ENCODE results near the gene POTEG.
"Not testable (repeated sequence)": the region's sequence is repeated elsewhere in the genome, so short reads cannot be mapped to it uniquely, and the experiment has no call there.

The POTEG gene

GRCh38 chr14:19434241-19434640 is at the start of gene POTEG:
Gene POTEG, minus strand, starts transcription at chr14:19434341. Its CDS starts 52 bp downstream, at chr14:19434289.
- FAIRE-seq: not testable (repeated sequence)

- not testable (repeated sequence) for FAIRE-seq
Measured at GRCh38 chr14:19482093-19482492, 48.0 kb upstream of the POTEG start.

GRCh38 chr14:19481421-19481820 is 47.3 kb upstream of the POTEG start:
- not testable (repeated sequence) for FAIRE-seq

GRCh38 chr14:19480491-19480890 is 46.4 kb upstream of the POTEG start:
- not testable (repeated sequence) for FAIRE-seq

DNA sequence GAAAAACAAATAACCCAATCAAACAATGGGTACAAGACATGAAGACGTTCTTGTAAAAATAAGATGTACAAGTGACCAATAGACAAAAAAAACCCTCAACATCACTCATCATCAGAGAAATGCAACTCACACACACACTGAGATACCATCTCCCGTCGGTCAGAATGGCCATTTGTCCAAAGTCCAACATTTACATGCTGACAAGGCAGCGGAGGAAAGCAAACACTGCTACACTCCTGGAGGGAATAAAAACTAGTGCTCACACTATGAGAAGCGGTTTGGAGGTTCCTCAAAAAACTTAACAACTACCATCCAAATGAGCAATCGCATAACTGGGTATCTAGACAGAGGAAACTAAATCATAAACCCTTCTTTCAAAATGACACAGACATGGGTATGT is 11.6 kb upstream of the POTEG start:
- FAIRE-seq: not testable (repeated sequence)

DNA sequence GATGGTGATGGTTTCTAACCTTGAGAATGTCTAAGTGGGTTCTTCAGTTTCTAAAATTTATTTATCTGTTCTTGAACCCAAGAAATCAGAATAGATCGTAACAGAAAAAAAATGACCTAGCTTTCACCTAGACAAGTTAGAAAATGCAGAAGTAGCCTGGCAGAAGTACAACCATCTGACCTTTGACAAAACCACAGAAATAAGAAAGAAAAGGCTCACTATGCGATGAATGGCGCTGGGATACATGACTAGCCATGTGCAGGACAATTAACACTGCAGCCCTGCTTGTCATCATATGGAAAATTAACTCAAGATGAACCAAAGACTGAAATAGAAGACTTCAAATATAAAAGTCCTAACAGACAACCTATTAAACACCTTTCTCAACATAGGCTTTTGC is 5.7 kb upstream of the POTEG start:
- not testable (repeated sequence) for FAIRE-seq

- not testable (repeated sequence) for FAIRE-seq
Measured at GRCh38 chr14:19439219-19439618, 5.1 kb upstream of the POTEG start.

GRCh38 chr14:19437126-19437443 is 2.9 kb upstream of the POTEG start:
- FAIRE-seq: not testable (repeated sequence)

DNA sequence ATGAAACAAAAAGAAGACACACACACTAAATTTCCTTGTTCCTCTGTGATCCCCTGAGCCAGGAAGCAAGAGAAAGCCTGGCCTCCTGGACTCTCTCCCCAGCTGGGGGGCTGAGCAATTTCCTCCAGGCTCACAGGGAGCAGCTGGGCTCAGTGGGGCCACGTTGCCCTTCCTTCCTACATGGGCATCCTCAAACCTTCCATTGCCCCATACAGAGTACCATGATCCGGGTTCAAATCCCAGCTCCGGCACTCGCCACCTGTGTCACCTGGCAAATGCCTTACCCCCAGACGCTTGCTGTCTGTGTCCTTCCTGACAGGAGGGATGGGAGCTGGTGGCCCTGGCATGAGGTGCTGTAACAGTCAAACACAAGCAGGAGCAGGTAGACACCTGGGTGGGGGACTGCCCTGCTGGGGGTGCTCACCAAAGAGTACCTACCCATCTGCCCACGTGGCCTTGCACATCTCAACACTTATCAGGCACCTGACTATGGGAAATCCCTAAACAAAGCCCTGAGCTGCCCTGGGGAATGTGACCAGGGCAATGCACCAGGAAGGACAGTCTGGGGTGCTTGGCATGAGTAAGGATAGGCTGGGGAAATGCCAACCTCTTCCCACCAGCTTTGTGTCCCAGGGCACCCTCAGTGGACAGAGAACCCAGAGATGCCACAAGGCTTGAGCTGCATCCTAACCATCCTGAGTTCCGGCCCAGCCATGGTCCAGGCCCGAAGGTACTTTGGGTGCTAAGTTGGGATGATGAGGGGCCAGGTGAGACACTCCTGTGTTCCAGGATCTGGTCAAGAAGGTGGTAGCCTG is 2.4 kb upstream of the POTEG start:
- FAIRE-seq: not testable (repeated sequence)

GRCh38 chr14:19435852-19436251 is 1.7 kb upstream of the POTEG start:
- not testable (repeated sequence) for FAIRE-seq

DNA sequence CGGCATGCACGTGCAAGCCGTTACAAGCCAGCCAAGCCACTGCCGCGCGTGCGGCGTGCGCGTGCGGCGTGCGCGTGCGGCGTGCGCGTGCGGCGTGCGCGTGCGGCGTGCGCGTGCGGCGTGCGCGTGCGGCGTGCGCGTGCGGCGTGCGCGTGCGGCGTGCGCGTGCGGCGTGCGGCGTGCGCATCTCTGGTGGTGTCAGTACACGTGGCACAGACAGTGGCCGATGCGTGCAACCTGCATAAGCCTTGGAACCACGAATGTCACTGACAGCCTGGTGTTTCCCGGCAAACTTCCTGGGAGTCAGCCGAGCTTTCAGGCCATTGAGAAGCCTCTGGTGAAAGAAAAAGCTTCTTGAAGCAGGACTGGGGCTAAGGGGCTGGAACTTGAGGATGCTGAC is 750 bp upstream of the POTEG start:
- not testable (repeated sequence) for FAIRE-seq

GRCh38 chr14:19433765-19434164 is 376 bp downstream of the POTEG start:
- FAIRE-seq: not testable (repeated sequence)

- not testable (repeated sequence) for FAIRE-seq
Measured at GRCh38 chr14:19408519-19408918, 25.6 kb downstream of the POTEG start.

- FAIRE-seq: not testable (repeated sequence)
Measured at GRCh38 chr14:19402097-19402496, 32.0 kb downstream of the POTEG start.

DNA sequence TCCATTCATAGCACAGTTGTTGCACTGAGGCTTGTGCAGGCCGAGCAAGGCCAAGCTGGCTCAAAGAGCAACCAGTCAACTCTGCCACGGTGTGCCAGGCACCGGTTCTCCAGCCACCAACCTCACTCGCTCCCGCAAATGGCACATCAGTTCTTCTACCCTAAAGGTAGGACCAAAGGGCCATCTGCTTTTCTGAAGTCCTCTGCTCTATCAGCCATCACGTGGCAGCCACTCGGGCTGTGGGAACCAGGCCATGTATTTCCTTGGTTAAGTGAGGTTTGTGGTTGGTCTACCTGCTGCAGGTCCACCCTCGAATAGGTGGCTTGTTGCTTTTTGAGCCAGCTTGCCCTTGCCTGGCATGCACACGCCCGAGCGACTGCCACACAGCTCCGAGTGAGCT is 39.4 kb downstream of the POTEG start:
- FAIRE-seq: not testable (repeated sequence)

DNA sequence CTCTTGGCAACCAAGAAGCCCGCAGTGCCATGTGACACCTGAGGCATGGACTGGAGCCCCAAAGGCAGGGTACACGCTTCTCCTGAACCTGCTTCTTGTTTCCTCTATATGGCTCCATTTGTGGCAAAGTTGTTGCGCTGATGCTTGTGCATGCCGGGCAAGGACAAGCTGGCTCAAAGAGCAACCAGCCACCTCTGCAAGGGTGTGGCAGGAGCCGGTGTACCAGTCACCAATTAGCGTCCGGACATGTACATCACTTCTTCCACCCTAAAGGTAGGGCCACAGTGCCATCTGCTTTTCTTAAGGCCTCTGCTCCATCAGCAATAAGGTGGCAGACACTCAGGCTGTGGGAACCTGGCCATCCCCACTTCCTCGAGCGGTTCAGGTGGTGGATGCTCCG is 43.9 kb downstream of the POTEG start:
- FAIRE-seq: not testable (repeated sequence)

DNA sequence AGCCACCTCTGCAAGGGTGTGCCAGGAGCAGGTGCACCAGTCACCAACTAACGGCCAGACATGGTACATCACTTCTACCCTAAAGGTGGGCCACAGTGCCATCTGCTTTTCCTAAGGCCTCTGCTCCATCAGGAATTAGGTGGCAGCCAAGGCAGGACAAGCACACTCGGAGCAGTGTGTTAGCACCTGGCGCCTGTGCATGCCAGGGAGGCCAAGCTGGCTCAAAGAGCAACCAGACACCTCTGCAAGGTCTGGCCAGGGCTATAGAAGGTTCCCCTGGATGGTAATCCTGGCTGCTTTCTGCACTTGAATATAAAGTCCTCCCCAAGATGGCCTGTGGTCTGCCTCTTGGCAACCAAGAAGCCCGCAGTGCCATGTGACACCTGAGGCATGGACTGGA is 45.4 kb downstream of the POTEG start:
- not testable (repeated sequence) for FAIRE-seq

DNA sequence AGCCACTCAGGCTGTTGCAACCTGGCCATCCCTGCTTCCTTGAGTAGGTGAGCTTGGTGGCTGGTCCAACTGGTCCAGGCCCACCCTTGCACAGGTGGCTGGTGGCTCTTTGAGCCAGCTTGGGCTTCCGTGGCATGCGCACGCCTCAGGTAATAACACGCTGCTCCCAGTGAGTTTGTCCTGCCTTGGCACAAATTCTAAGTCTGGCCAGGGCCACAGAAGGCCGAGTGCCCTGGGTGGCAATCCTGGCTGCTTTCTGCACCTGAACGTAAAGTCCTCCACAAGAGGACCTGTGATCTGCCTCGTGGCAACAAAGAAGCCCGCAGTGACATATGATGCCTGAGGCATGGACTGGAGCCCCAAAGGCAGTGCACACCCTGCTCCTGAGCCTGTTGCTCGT is 47.1 kb downstream of the POTEG start:
- not testable (repeated sequence) for FAIRE-seq

GRCh38 chr14:19386309-19386708 is 47.8 kb downstream of the POTEG start:
- FAIRE-seq: not testable (repeated sequence)

DNA sequence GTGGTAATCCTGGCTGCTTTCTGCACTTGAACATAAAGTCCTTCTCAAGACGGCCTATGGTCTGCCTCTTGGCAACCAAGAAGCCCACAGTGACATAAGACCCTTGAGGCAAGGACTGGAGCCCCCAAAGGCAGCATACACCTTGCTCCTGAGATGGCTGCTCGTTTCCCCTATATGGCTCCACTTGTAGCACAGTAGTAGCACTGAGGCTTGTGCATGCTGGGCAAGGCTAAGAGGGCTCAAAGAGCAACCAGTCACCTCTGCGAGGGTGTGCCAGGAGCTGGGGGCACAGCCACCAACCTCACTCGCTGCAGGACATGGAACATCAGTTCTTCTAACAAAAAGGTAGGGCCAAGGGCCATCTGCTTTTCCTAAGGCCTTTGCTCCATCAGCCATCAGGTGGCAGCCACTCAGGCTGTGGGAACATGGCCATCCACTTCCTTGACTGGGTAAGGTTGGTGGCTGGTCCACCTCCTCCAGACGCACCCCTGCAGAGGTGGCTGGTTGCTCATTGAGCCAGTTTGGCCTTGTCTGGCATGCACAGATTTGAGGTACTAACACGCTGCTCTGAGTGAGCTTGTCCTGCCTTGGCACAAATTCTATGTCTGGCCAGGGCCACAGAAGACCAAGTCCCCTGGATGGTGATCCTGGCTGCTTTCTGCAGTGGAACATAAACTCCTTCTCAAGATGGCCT is 49.9 kb downstream of the POTEG start:
- FAIRE-seq: not testable (repeated sequence)

DNA sequence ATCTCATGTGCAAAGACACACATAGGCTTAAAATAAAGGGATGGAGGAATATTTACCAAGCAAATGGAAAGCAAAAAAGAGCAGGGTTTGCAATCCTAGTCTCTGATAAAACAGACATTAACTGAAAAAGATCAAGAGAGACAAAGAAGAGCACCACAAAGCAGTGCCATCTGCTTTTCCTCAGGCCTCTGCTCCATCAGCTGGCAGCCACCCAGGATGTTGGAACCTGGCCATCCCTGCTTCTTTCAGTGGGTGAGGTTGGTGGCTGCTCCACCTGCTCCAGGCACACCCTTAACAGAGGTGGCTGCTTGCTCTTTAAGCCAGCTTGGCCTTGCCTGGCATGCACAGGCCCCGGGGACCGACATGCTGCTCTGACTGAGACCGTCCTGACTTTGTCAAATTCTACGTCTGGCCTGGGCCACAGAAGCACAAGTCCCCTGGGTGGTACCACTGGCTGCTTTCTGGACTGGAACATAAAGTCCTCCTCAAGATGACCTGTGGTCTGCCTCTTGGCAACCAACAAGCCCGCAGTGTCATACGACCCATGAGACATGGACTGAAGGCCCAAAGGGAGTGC is 51.0 kb downstream of the POTEG start:
- not testable (repeated sequence) for FAIRE-seq

GRCh38 chr14:19380137-19380536 is 54.0 kb downstream of the POTEG start:
- not testable (repeated sequence) for FAIRE-seq

DNA sequence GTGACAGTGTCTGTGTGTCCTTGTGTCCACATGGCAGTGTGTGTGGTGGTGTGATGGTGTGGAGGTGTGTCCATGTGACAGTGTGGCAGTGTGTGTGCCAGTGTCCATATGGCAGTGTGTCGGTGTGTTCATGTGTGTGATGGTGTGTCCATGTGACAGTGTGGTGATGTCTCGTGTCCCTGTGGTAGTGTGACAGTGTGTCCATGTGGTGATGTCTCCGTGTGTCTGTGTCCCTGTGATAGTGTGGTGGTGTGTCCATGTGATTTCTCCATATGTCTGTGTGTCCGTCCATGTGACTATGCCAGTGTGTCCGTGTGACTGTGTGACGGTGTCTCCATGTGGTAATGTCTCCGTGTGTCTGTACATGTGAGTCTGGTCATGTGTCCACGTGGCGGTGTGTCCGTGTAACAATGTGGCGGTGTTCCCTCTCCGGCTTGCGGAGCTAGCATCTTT is 59.7 kb downstream of the POTEG start:
- not testable (repeated sequence) for FAIRE-seq
